ENCODE measurements around the gene GPRC5D.

GRCh38 chr12:12902036-12902435 is 49.9 kb downstream of the GPRC5D start:
- TF ChIP-seq POLR2AphosphoS5 (IDR thresholded peaks at IDR 0.05) (no peak), CTCF (IDR thresholded peaks at IDR 0.05) (no peak), EP300 (IDR thresholded peaks at IDR 0.05) (no peak)
